D721Med (cell line): Measurements from ENCODE around the gene SERINC2.

Experiments
- DNase-seq: peaks from one replicate; pipeline ENCODE4 v3.0.0; 2011; ENCODE audit warnings: low spot score; ENCODE audit not compliant: insufficient read length
- FAIRE-seq: peaks from 2 replicates; lab custom pipeline; 2011; peaks lifted over from hg19 to GRCh38; lab: Jason Lieb, UNC
- TF ChIP-seq, protein P1 (sequence below): IDR thresholded peaks from 2 replicates; pipeline ENCODE4 v1.5.1; 2012; ENCODE audit warnings: mild to moderate bottlenecking, control low read depth; ENCODE audit not compliant: insufficient read depth; ENCODE audit errors: missing control alignments

The SERINC2 gene

DNA sequence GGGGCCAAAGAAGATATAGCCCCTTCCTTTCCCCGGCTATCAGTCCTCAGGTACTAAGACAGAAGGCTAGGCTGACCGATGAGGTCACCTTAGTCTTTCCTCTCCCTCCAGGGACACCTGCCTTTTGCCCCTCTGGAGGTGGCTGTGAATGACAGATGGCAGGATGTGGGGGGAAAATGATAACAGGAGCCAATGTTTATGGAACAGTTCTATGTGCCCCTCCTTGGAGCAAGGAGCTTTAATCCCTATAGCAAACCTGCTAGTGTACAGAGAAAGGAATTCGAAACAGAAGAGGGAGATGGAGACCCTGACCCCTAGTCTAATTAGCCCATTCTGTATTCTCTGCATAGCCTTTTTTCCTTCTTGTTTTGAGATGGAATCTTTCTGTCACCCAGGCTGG is 28.1 kb downstream of the SERINC2 start:
- FAIRE-seq (no peak), DNase-seq (no peak)
- TF ChIP-seq, protein P1, sequence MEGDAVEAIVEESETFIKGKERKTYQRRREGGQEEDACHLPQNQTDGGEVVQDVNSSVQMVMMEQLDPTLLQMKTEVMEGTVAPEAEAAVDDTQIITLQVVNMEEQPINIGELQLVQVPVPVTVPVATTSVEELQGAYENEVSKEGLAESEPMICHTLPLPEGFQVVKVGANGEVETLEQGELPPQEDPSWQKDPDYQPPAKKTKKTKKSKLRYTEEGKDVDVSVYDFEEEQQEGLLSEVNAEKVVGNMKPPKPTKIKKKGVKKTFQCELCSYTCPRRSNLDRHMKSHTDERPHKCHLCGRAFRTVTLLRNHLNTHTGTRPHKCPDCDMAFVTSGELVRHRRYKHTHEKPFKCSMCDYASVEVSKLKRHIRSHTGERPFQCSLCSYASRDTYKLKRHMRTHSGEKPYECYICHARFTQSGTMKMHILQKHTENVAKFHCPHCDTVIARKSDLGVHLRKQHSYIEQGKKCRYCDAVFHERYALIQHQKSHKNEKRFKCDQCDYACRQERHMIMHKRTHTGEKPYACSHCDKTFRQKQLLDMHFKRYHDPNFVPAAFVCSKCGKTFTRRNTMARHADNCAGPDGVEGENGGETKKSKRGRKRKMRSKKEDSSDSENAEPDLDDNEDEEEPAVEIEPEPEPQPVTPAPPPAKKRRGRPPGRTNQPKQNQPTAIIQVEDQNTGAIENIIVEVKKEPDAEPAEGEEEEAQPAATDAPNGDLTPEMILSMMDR: no peak

DNA sequence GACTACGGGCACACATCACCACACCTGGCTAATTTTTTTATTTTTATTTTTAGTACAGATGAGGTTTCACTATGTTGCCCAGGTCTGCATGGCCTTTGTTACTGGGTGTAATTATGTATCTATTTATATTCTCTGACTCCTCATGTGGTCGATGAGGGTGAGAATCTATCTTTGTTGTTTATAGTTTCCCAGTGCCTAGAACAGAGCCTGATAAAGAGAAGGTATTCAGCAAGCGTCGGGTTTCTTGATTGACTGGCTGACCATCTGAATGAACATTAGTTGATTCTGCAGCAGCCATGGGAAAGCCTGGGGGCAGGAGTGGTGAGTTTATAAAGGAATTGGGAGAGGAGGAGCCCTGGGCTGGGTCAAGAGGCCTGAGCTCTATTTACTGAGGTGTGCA is 28.5 kb downstream of the SERINC2 start:
- DNase-seq (no peak), FAIRE-seq (no peak)
- TF ChIP-seq, protein P1: no peak

DNA sequence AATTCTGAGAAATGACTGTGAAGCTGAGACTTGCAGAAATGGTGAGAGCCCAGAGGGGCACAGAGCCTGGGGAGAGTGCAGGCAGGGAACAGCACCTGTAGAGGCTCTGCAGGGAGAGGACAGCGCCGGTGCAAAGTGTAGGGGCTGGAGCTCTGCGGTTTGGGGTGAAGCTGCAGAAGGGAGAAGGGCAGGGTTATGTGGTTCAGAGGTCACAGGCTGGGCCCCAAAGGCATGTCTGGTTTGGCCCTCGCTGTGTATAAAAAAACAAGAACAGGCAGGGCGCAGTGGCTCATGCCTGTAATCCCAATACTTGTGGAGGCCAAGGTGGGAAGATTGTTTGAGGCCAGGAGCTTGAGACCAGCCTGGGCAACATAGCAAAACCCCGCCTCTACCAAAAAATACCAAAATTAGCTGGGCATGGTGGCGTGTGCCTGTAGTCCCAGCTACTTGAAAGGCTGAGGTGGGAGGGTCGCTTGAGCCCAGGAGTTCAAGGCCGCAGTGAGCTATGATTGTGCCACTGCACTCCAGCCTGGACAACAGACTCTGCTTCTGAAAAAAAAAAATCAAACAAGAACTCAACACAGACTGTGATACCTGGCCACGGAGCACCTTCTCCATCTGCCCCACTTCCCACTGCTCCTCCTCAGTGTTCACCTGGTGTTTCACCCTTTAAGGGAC is 29.1 kb downstream of the SERINC2 start:
- TF ChIP-seq, protein P1: no peak
- DNase-seq: no peak
- FAIRE-seq: no peak

DNA sequence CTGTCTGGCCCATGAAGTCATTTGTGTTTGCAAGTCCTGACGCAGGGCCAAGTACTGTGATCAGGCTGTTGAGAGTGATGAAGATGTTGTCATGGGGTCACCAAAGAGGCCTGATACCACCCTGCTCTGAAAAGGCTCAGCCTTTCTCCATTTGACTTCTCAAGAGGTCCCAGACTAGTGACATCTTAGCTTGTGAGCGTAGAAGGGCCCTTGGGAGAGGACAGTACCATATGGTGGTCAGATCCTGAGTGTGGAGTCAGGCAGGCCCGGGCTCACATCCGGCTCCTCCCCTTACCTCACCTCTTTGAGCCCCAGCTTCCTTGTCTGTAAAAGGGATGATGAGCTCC is 29.6 kb downstream of the SERINC2 start:
- TF ChIP-seq, protein P1: no peak
- FAIRE-seq: no peak
- DNase-seq: no peak

DNA sequence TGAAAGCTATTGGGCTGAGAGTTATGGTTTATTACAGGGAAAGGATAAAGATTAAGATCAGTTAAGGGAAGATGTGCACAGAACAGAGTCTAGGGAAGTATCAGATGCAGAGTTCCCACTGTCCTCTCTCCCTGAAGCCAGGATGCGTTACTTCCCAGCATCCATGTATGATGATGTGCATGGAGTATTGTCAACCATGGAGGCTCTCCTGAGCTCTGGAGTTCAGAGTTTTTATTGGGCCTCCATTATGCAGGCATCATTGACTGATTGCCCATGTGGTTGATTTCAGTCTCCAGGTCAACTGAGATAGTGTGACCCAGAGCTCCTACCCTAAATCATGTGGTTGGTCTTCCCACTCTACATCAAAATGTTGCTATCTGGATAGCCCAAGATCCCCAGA is 30.7 kb downstream of the SERINC2 start:
- no peak for DNase-seq
- FAIRE-seq: no peak
- TF ChIP-seq, protein P1: no peak

DNA sequence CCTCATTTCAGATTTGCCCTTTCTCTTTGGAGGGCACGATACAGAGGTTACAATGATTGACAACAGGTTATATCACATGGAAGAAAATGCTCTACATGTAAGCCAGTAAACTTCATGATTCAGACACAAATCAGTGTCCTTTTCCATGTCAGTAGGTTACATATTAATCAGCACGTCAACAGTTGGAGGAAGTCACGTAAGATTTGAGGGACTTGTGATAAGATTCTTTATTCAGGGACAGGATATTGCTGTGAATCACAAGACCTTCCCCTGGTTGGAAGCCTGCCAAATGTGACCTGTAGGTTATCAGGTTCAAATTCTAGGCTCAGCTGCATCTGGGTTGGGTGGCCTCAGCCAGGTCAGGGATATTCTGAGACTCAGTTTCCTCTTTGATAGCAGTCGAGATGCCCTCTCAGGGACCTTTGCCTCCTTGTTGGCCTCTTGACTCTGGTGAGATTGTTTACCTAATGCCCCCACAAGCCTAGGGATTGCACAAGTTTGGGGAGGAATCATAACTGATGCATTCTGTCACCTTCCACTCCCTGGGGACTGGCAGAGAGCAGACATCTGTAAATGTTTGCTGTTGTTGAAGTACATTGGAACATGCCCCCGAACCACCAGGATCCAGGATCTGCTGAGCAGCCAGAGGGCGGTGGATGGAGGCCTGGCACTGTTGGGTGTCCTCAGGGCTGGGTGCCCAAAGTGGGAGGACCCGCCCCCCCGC is 31.9 kb downstream of the SERINC2 start:
- FAIRE-seq (no peak), DNase-seq (no peak)
- TF ChIP-seq, protein P1: no peak

DNA sequence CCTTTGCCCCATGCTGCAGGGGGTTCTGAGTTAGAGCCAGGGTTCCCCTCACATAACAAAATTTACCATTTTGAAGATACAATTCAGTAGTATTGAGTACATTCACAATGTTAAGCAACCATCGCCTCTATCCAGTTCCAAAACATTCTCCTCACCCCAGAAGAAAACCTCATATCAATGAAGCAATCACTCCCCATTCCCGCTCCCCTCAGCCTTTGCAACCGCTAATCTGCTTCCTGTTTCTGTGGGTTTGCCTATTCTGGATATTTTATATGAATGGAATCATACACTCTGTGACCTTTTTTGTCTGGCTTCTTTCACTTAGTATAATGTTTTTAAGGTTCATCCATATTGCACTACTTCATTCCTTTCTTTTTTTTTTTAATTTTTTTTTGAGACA is 32.9 kb downstream of the SERINC2 start:
- TF ChIP-seq, protein P1: no peak
- FAIRE-seq: no peak

More for the DNA sequence above, 32.9 kb downstream of the SERINC2 start:
- DNase-seq: no peak
